Activated naive CD4-positive, alpha-beta T cell treated with anti-CD3 and anti-CD28 coated beads, Interleukin-2, amount 10 ng/mL, durations not matched to agents 7 days and 5 days (primary cell): ENCODE measurements around the gene TRAIP.

Experiments used
- CTCF ChIA-PET: fragments of 350-600 bp; sonication (Branson Sonifier 250); formaldehyde crosslinking; loops from one replicate; lab custom pipeline; 2021; ENCODE audit warnings: antibody characterized with exemption; lab: Charles Lee
- DNase-seq: peaks from one replicate; pipeline ENCODE4 v3.0.0-alpha.2; 2020
- H3K27ac Mint-ChIP-seq: one replicate; pipeline ENCODE4 v1.8.0; 2021; ENCODE audit warnings: mild to moderate bottlenecking, moderate library complexity, mixed read lengths
- H3K27me3 Mint-ChIP-seq: one replicate; pipeline ENCODE4 v1.8.0; 2021; ENCODE audit warnings: mild to moderate bottlenecking, mixed read lengths
- H3K36me3 Mint-ChIP-seq: one replicate; pipeline ENCODE4 v1.8.0; 2021; ENCODE audit warnings: mixed read lengths
- H3K4me1 Mint-ChIP-seq: one replicate; pipeline ENCODE4 v1.8.0; 2021; ENCODE audit warnings: mixed read lengths
- H3K4me3 Mint-ChIP-seq: one replicate; pipeline ENCODE4 v1.8.0; 2021; ENCODE audit warnings: mild to moderate bottlenecking, moderate library complexity, mixed read lengths
- H3K9me3 Mint-ChIP-seq: one replicate; pipeline ENCODE4 v1.8.0; 2021; ENCODE audit warnings: mixed read lengths

Gene TRAIP

GRCh38 chr3:49886922-49887265 is 30.5 kb upstream of the TRAIP start:
- Mint-ChIP-seq H3K4me3 (no peak overlapping the region), H3K27me3 (peaks cover 29% of the 10 kb centered on the region), H3K4me1 (no peaks in the 10 kb centered on the region), H3K36me3 (no peaks in the 10 kb centered on the region), H3K27ac (no peak overlapping the region), H3K9me3 (no peaks in the 10 kb centered on the region)
- DNase-seq, result no peak
- CTCF ChIA-PET, result no interaction called here

DNA sequence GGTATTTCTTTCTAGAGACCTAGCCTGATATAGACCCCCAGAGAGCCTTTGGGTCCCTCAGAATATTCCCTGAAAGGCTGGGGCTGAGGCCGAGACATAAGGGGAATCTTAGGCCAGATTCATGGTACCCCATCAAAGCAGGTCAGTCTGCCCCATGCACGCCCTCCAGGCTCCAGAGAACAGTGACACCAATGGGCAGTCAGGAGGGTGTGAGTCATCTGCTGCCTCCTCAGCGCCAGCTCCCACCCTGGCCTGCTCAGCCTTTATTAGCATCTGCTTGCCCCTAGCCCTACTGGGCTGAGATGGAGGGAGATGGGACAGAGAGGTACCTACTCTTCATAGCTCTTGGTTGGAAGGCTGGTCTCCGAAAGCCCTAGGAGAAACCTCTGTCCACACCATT is 27.6 kb upstream of the TRAIP start:
- Mint-ChIP-seq H3K4me3 (no peak overlapping the region), H3K9me3 (no peaks in the 10 kb centered on the region), H3K4me1 (no peaks in the 10 kb centered on the region), H3K27ac (no peak overlapping the region), H3K36me3 (no peaks in the 10 kb centered on the region), H3K27me3 (peaks cover 37% of the 10 kb centered on the region)
- CTCF ChIA-PET, result no interaction called here
- no peak for DNase-seq

DNA sequence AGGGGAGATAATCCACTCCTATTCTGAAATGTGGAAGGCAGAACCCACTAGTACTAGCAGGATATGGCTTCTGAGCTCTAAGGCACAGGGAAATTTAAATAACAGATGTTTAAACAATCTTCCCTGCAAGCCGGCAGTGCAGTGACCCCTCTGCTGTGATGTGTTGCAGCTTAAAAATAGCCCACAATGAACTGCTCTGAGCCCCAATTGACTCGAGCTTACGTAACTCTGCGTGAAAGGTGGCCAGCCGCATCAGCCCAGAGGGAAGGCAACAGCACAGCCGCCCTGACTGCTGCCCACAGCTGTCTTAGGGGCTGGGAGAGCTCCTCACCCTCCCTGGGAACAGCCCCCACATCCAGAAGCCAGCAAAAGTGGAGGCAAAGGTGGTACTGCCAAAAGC is 25.8 kb upstream of the TRAIP start:
- Mint-ChIP-seq H3K36me3 (no peaks in the 10 kb centered on the region), H3K4me1 (no peaks in the 10 kb centered on the region), H3K9me3 (no peaks in the 10 kb centered on the region), H3K4me3 (no peak overlapping the region), H3K27ac (no peak overlapping the region), H3K27me3 (peaks cover 37% of the 10 kb centered on the region)
- CTCF ChIA-PET, result interaction anchor here (1.3 to 1.7 kb wide), 3 partner anchors 10 to 43 kb away, joined by 3 to 6 read pairs (median 4); no protein-coding TSS in a partner anchor
- DNase-seq, result no peak

DNA sequence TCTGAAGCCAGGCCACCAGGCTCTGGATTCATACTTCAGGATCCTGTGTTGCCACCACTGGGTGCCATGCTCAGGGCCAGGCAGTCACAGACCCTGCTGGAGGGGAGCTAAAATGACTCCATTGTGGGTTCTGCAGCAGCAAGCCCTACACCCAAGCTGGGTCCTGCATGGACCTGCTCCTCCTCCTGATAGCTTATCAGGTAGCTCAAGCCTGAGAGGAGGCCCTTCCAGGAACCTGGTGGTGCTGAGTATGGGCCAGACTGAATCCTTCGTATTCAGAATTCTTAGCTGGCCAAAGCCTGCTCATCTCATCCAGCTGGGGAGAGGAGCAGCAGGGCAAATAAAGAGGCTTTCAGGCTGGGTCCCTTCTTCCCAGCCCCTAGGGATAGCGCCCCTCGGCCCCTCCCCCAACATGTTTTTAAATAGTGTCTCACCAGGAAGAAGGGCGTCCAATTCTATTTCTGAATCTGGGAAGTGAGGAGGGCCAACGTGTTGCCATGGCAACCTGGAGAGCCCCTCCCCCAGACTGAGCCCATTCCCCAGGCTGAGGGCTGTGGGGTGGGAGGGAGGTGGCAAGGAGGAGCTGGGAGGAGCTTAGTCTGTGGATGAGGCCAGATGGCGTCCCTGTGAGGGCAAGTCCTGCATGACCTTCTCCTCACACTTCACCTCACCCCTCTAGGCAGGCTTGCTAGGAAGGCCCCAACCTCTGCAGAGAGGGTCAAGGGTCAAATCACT is 24.4 kb upstream of the TRAIP start:
- H3K27ac Mint-ChIP-seq, result no peak overlapping the region

GRCh38 chr3:49879721-49880120 is 23.4 kb upstream of the TRAIP start:
- H3K9me3 Mint-ChIP-seq, result no peaks in the 10 kb centered on the region
- no peak overlapping the region for H3K4me3 Mint-ChIP-seq
- peaks cover 38% of the 10 kb centered on the region for H3K27me3 Mint-ChIP-seq
- H3K27ac Mint-ChIP-seq, result no peak overlapping the region
- DNase-seq, result no peak
- CTCF ChIA-PET, result interaction anchor here (0.8 kb wide), 1 partner anchor 11 kb away, joined by 3 read pairs; no protein-coding TSS in a partner anchor
- no peaks in the 10 kb centered on the region for H3K4me1 Mint-ChIP-seq
- H3K36me3 Mint-ChIP-seq, result no peaks in the 10 kb centered on the region

More for the DNA sequence above, 24.4 kb upstream of the TRAIP start:
- CTCF ChIA-PET, result interaction anchor here (0.6 to 0.7 kb wide), 2 partner anchors 11 to 19 kb away, joined by 3 read pairs; partner anchors contain the start of gene CAMKV
- no peak for DNase-seq
- Mint-ChIP-seq H3K36me3 (no peaks in the 10 kb centered on the region), H3K4me1 (no peaks in the 10 kb centered on the region), H3K4me3 (no peak overlapping the region), H3K27me3 (peaks cover 37% of the 10 kb centered on the region), H3K9me3 (no peaks in the 10 kb centered on the region)

DNA sequence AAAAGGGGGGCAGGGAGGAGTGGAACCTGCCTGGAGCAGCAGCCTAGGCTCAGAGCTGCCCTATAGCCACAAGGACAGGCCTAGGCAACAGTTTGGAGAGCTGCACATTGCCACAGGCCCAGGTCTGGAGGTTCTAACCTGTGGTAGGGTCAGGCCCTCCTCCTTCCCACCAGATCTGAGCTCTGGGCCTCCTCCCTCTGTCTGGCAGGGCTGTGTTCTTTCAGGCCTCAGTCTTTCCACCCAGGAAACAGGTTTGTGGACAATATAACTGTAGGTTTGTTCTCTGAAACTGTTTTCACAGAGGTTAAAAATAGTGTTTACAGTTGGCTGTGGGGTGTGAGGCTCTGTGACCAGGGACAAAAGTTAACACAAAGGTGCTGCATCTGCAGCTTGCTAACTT is 22.3 kb upstream of the TRAIP start:
- DNase-seq, result no peak
- Mint-ChIP-seq H3K9me3 (no peaks in the 10 kb centered on the region), H3K4me3 (no peak overlapping the region), H3K27ac (no peak overlapping the region), H3K4me1 (no peaks in the 10 kb centered on the region), H3K27me3 (peaks cover 32% of the 10 kb centered on the region), H3K36me3 (no peaks in the 10 kb centered on the region)
- CTCF ChIA-PET, result no interaction called here

GRCh38 chr3:49877716-49878115 is 21.4 kb upstream of the TRAIP start:
- DNase-seq, result no peak
- Mint-ChIP-seq H3K27ac (no peak overlapping the region), H3K4me1 (no peaks in the 10 kb centered on the region), H3K9me3 (no peaks in the 10 kb centered on the region), H3K27me3 (peaks cover 34% of the 10 kb centered on the region), H3K4me3 (no peak overlapping the region), H3K36me3 (no peaks in the 10 kb centered on the region)
- CTCF ChIA-PET, result no interaction called here

- CTCF ChIA-PET, result no interaction called here
- H3K36me3 Mint-ChIP-seq, result no peaks in the 10 kb centered on the region
Observed at GRCh38 chr3:49876567-49876966, 20.2 kb upstream of the TRAIP start.

DNA sequence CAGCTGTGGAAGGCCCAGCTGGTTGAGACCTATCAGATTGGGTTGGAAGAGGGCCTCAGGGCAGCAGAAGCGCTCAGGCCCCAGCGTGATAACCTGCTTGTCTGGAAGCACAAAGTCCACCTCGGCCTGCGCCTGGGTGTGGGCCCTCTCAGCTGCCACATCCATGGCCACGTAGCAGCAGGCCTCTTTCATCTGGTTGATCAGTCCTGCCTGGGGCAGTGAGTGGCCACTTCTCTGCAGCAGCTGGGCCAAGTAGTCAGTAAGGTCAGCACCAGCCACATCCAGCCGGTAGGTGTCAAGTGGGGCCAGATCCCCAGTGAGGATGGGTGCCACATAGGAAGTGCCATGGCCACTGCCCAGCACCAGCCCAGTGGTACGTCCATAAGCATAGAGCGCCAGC is 17.3 kb upstream of the TRAIP start:
- Mint-ChIP-seq H3K4me1 (no peaks in the 10 kb centered on the region), H3K4me3 (no peak overlapping the region), H3K27ac (no peak overlapping the region), H3K36me3 (no peaks in the 10 kb centered on the region), H3K27me3 (peaks cover 59% of the 10 kb centered on the region), H3K9me3 (no peaks in the 10 kb centered on the region)
- no peak for DNase-seq
- CTCF ChIA-PET, result no interaction called here

More at GRCh38 chr3:49876567-49876966, 20.2 kb upstream of the TRAIP start:
- Mint-ChIP-seq H3K4me1 (no peaks in the 10 kb centered on the region), H3K9me3 (no peaks in the 10 kb centered on the region), H3K27ac (no peak overlapping the region), H3K4me3 (no peak overlapping the region), H3K27me3 (peaks cover 35% of the 10 kb centered on the region)
- DNase-seq, result no peak

DNA sequence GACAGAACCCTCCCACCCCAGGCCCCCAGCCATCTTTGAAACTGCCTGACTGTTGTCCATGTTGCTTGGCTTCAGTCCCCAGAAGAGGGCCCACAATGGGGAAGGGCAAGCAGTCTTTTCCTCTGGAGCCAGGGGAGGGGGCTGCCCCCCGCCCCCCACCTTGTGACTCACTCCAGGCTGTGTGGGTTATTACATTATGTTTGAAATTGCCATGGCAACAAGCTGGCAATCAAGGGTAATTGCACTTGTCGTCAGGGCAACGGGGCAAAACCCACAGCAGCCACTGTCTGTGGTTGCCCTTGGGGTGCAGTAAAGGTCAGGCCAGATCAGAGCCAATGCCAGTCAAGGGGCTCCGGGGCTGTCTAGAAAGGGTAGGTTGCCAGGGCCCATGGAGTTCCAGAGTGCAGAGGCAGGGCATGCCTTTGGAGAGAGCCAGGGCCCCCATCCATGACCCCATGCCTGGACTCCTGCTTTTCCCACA is 16.5 kb upstream of the TRAIP start:
- CTCF ChIA-PET, result interaction anchor here (1.5 kb wide), 1 partner anchor 9 kb away, joined by 4 read pairs; no protein-coding TSS in a partner anchor
- no peak for DNase-seq
- Mint-ChIP-seq H3K9me3 (no peaks in the 10 kb centered on the region), H3K4me3 (no peak overlapping the region), H3K36me3 (no peaks in the 10 kb centered on the region), H3K27me3 (peaks cover 67% of the 10 kb centered on the region), H3K27ac (no peak overlapping the region), H3K4me1 (no peaks in the 10 kb centered on the region)

DNA sequence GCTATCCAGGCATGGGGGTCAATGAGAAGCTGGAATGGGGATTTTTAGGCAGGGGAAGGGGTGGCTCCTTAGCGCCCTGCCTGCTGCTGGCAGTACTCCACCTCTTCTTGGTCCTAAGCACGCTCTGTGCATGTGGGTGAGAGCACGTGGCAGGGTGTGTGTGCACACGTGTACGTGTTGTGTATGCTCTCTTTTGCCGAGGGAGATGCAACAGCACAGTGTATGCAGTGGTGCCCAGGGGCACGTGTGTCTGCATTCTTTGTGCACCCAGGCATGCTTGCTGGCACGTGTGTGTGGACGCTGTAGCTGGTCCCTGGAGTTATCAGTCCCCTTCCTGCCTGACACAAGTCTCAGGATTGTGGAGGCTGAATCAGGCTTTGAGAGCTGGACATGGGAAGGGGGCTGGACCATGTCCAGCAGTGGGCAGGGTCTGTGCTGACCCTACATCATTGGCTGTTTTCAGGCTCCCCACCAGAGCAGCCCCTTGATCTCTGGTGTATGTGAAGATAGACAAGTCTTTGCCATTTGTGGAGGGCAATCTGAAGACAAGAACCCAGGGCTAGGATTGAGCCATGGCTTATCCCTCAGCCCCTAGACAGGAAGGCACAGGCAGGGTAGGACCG is 15.3 kb upstream of the TRAIP start:
- no peaks in the 10 kb centered on the region for H3K36me3 Mint-ChIP-seq
- no peak for DNase-seq
- no peaks in the 10 kb centered on the region for H3K4me1 Mint-ChIP-seq
- H3K4me3 Mint-ChIP-seq, result no peak overlapping the region
- H3K27me3 Mint-ChIP-seq, result peaks cover 79% of the 10 kb centered on the region
- CTCF ChIA-PET, result interaction anchor here (1.5 kb wide), 1 partner anchor 11 kb away, joined by 4 read pairs; no protein-coding TSS in a partner anchor
- H3K27ac Mint-ChIP-seq, result no peak overlapping the region
- no peaks in the 10 kb centered on the region for H3K9me3 Mint-ChIP-seq

DNA sequence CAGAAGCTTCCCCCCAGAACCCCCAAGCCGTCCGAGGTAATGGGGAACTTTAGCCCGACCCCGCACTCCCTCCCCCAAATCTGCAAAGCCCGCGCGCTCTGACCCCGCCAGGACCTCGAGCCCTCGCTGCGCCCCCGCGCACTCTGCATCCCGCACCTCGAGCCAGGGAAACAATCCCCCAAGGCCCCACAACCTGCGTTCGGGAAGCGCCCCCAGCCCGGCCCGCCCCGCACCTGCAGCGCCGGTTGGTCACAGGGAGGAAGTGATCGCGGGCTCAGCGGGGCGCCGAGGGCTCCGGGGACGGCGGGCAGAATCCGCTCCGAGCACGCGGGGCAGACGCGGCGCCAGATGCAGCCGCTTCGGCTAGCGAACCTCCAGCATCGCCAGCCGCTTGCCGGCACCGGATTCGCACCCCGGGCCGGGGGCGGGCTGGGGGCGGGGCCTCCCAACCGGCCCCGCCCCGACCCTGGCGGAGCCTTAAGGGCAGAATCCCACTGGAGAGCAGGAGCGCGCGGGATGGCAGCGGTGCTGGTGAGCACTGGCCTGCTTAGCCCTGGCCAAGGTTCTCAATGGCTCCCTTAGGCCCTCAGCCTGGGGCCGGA is 13.3 kb upstream of the TRAIP start, which contains the start of gene CAMKV:
TSS of gene CAMKV (minus strand) at position 382 of the 602 bp plus-strand sequence. CDS start 7,518 bp downstream, outside the sequence.
- peak; percentile 57 for DNase-seq
- no peaks in the 10 kb centered on the region for H3K36me3 Mint-ChIP-seq

DNA sequence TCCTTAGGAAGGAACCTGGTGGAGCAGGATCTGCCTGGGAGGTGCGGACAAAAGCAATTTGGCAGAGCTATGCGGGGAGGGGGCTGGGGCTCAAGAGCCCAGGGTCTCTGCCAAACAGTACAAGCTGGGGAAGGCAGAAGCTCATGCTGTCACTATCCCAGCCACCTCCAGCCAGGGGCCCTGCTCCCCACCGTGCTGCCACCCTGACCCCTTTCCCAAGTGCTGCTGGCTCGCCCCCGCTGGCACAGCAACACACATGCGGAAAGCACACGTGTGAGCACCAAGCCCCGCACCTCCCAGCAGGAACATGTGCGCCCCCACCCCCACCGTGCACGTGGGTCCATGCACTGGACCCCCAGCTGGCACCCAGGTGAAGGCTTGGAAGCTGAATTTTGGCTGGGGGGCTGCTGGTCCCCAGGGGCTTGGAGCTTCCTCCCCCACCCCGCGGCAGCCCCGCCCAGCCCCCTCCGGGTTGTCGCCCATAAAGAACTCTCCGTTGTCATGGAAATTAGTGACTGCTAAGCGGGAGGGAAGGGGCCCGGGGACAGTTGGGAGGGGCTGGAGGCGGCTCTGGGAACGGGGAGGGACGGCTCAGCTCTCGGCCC is 12.6 kb upstream of the TRAIP start:
- Mint-ChIP-seq H3K4me3 (no peak overlapping the region), H3K9me3 (no peaks in the 10 kb centered on the region)

More for the DNA sequence above, 13.3 kb upstream of the TRAIP start, which contains the start of gene CAMKV:
- no peaks in the 10 kb centered on the region for H3K4me1 Mint-ChIP-seq
- no peak within 1 kb of the TSS for H3K27ac Mint-ChIP-seq
- CTCF ChIA-PET, result interaction anchor here (0.6 kb wide), 1 partner anchor 11 kb away, joined by 3 read pairs; no protein-coding TSS in a partner anchor
- no peaks in the 10 kb centered on the region for H3K9me3 Mint-ChIP-seq
- no peak within 1 kb of the TSS for H3K4me3 Mint-ChIP-seq
- H3K27me3 Mint-ChIP-seq, result peaks cover 91% of the 10 kb centered on the region

DNA sequence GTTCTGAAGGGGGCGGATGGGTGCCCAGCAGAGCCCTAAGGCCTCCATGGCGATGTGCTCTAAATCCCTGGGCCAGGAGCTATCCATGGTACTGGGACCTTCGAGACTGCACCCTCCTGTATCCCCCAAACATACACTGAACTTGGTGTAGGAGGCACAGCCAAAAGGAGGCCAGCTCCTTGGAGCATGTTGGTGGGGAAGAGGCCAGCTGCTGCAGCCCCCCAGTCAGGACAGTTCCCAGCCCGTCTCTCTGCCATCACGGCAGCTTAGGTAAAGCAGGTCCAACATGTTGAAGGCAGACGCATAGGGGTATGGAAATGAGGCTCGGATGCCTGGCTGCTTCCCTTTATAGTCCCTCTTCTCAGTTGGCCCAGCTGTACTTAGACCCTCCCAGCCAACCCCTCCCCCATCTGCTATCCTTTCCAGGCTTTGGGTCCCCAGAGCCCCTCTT is 11.5 kb upstream of the TRAIP start:
- Mint-ChIP-seq H3K9me3 (no peaks in the 10 kb centered on the region), H3K4me3 (no peak overlapping the region), H3K36me3 (no peaks in the 10 kb centered on the region), H3K27ac (no peak overlapping the region), H3K27me3 (peaks cover 98% of the 10 kb centered on the region), H3K4me1 (no peaks in the 10 kb centered on the region)
- CTCF ChIA-PET, result interaction anchor here (1.3 to 1.4 kb wide), 2 partner anchors 11 to 29 kb away, joined by 3 to 5 read pairs; no protein-coding TSS in a partner anchor
- DNase-seq, result peak; percentile 68

More for the DNA sequence above, 12.6 kb upstream of the TRAIP start:
- Mint-ChIP-seq H3K4me1 (no peaks in the 10 kb centered on the region), H3K36me3 (no peaks in the 10 kb centered on the region), H3K27ac (no peak overlapping the region), H3K27me3 (peaks cover 96% of the 10 kb centered on the region)
- DNase-seq, result peak; percentile 33
- CTCF ChIA-PET, result interaction anchor here (1.4 kb wide), 1 partner anchor 10 kb away, joined by 3 read pairs; no protein-coding TSS in a partner anchor
